ENCODE results near the gene OTOP2.

DNA sequence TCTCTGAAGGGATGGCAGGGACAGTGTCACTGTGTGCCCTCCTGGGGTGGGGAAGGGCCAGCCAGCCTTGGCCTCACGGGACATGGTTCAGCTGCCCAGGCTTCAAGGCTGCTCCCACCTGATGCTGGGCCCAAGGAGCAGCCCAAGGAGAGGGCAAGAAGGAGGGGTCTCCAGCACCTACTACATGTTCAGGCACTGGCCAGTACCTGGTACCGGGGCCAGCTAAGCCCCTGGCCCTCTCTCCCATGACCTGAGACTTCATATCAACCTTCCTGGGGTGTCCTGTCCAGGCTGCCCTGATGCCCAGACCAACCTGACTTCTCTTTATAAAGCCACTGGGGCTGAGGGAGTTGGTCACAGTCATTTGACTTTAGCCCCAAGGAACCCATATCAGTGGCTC is 2.3 kb upstream of the OTOP2 start:
- TF ChIP-seq EZH2 (IDR thresholded peaks at IDR 0.05) = no peak
- no peak for TF ChIP-seq FOXP2 (optimal IDR thresholded peaks at IDR 0.05; ENCODE audit: control extremely low read depth, extremely low read length, insufficient read depth)
- TF ChIP-seq POLR2AphosphoS5 (IDR thresholded peaks at IDR 0.05; ENCODE audit: borderline replicate concordance, low read depth, low read length) = no peak
